ENCODE results near the gene KCNJ18. TPM values are rescaled to one million over a fixed set of nuclear protein-coding genes. Genes with fewer than 3 reads are reported as not detected.
"Not testable (repeated sequence)": the region's sequence is repeated elsewhere in the genome, so short reads cannot be mapped to it uniquely, and the experiment has no call there.

Gene KCNJ18
- total RNA-seq, 1 donor from 2014 or later: not detected

GRCh38 chr17:21678393-21679081 lies 13.8 kb upstream of the KCNJ18 start:
- Histone ChIP-seq H3K4me1 (no peaks in the 10 kb centered on the region), H3K9me3 (replicated peaks) (no peaks in the 10 kb centered on the region), H3K36me3 (no peaks in the 10 kb centered on the region), H3K27ac (replicated peaks) (no peak overlapping the region), H3K27me3 (ENCODE audit: low read depth) (peaks cover 64% of the 10 kb centered on the region), H3K4me3 (no peak overlapping the region)
- TF ChIP-seq CTCF (IDR thresholded peaks at IDR 0.05; ENCODE audit: borderline replicate concordance): no peak
- DNase-seq: no peak
- intact Hi-C loops (cut with micrococcal nuclease): no loop called here

- Histone ChIP-seq H3K9me3 (replicated peaks) (no peaks in the 10 kb centered on the region), H3K27me3 (ENCODE audit: low read depth) (peaks cover 55% of the 10 kb centered on the region), H3K36me3 (no peaks in the 10 kb centered on the region), H3K4me1 (no peaks in the 10 kb centered on the region), H3K27ac (replicated peaks) (no peak overlapping the region), H3K4me3 (no peak overlapping the region)
- no peak for TF ChIP-seq CTCF (IDR thresholded peaks at IDR 0.05; ENCODE audit: borderline replicate concordance)
- DNase-seq: no peak
- intact Hi-C loops (cut with micrococcal nuclease): no loop called here
Observed at GRCh38 chr17:21679256-21680146, 12.8 kb upstream of the KCNJ18 start.

- intact Hi-C loops (cut with micrococcal nuclease): no loop called here
- H3K9me3 ChIP-seq (replicated peaks): no peaks in the 10 kb centered on the region
- H3K36me3 ChIP-seq: no peaks in the 10 kb centered on the region
- H3K4me3 ChIP-seq: no peak overlapping the region
- no peak overlapping the region for H3K27ac ChIP-seq (replicated peaks)
- H3K27me3 ChIP-seq (ENCODE audit: low read depth): peaks cover 46% of the 10 kb centered on the region
- H3K4me1 ChIP-seq: no peaks in the 10 kb centered on the region
- no peak for DNase-seq
- no peak for TF ChIP-seq CTCF (IDR thresholded peaks at IDR 0.05; ENCODE audit: borderline replicate concordance)
Observed at GRCh38 chr17:21680366-21680765, 12.0 kb upstream of the KCNJ18 start.

- intact Hi-C loops (cut with micrococcal nuclease); H3K36me3 ChIP-seq; H3K4me1 ChIP-seq; H3K4me3 ChIP-seq; H3K27ac ChIP-seq (replicated peaks); H3K9me3 ChIP-seq (replicated peaks): not testable (repeated sequence)
- peaks cover 41% of the 10 kb centered on the region for H3K27me3 ChIP-seq (ENCODE audit: low read depth)
- peak; percentile 31 for DNase-seq
Observed at GRCh38 chr17:21680850-21681351, 11.4 kb upstream of the KCNJ18 start.

- DNase-seq; intact Hi-C loops (cut with micrococcal nuclease); H3K4me1 ChIP-seq; H3K9me3 ChIP-seq (replicated peaks); H3K27ac ChIP-seq (replicated peaks); H3K4me3 ChIP-seq; H3K36me3 ChIP-seq: not testable (repeated sequence)
- H3K27me3 ChIP-seq (ENCODE audit: low read depth): peaks cover 35% of the 10 kb centered on the region
Observed at GRCh38 chr17:21681576-21681975, 10.7 kb upstream of the KCNJ18 start.

GRCh38 chr17:21682130-21682529 lies 10.2 kb upstream of the KCNJ18 start:
- H3K27me3 ChIP-seq (ENCODE audit: low read depth): peaks cover 34% of the 10 kb centered on the region
- H3K4me1 ChIP-seq; intact Hi-C loops (cut with micrococcal nuclease); H3K9me3 ChIP-seq (replicated peaks); H3K36me3 ChIP-seq; DNase-seq; H3K4me3 ChIP-seq; H3K27ac ChIP-seq (replicated peaks): not testable (repeated sequence)

GRCh38 chr17:21683142-21683712 lies 9.1 kb upstream of the KCNJ18 start:
- H3K9me3 ChIP-seq (replicated peaks); intact Hi-C loops (cut with micrococcal nuclease); H3K36me3 ChIP-seq; H3K4me3 ChIP-seq; H3K4me1 ChIP-seq; DNase-seq; H3K27ac ChIP-seq (replicated peaks): not testable (repeated sequence)
- H3K27me3 ChIP-seq (ENCODE audit: low read depth): peaks cover 30% of the 10 kb centered on the region

- H3K4me1 ChIP-seq; H3K4me3 ChIP-seq; H3K27ac ChIP-seq (replicated peaks); intact Hi-C loops (cut with micrococcal nuclease); H3K36me3 ChIP-seq; H3K9me3 ChIP-seq (replicated peaks); DNase-seq: not testable (repeated sequence)
- H3K27me3 ChIP-seq (ENCODE audit: low read depth): peaks cover 33% of the 10 kb centered on the region
Observed at GRCh38 chr17:21683897-21684296, 8.4 kb upstream of the KCNJ18 start.

- H3K4me1 ChIP-seq; H3K36me3 ChIP-seq; H3K9me3 ChIP-seq (replicated peaks); intact Hi-C loops (cut with micrococcal nuclease); DNase-seq; H3K27ac ChIP-seq (replicated peaks); H3K4me3 ChIP-seq: not testable (repeated sequence)
- H3K27me3 ChIP-seq (ENCODE audit: low read depth): peaks cover 28% of the 10 kb centered on the region
Observed at GRCh38 chr17:21684384-21684783, 7.9 kb upstream of the KCNJ18 start.

GRCh38 chr17:21685061-21685795 lies 7.1 kb upstream of the KCNJ18 start:
- H3K9me3 ChIP-seq (replicated peaks); H3K4me1 ChIP-seq; DNase-seq; H3K27ac ChIP-seq (replicated peaks); H3K4me3 ChIP-seq; intact Hi-C loops (cut with micrococcal nuclease); H3K36me3 ChIP-seq: not testable (repeated sequence)
- peaks cover 20% of the 10 kb centered on the region for H3K27me3 ChIP-seq (ENCODE audit: low read depth)

All from left ventricle myocardium inferior (tissue), 1 donor.